Prostate gland (tissue), 2 donors: ENCODE results near the gene ZNF217.
"Not testable (repeated sequence)": the region's sequence is repeated elsewhere in the genome, so short reads cannot be mapped to it uniquely, and the experiment has no call there.

Source experiments
- POLR2A ChIP-seq: fragments of 450-650 bp; IDR thresholded peaks from one replicate; pipeline ENCODE4 v1.6.1; 2016; ENCODE audit warnings: antibody characterized with exemption, mild to moderate bottlenecking
- POLR2AphosphoS5 ChIP-seq: sonication (generic); formaldehyde crosslinking; IDR thresholded peaks from one replicate; pipeline ENCODE4 v1.6.1; 2017; ENCODE audit warnings: antibody characterized with exemption
- TF ChIP-seq, protein P1 (sequence below), 4 experiments: fragments of 200-600 bp in 2 of 4; fragments of 450-650 bp in 2 of 4; sonication (generic) in 2 of 4; IDR thresholded peaks; 1 replicate in 3 of 4; 2 replicates in 1 of 4; pipeline ENCODE4 v1.5.1; 2016 to 2019; ENCODE audit warnings: antibody characterized with exemption in 4 of 4, mild to moderate bottlenecking in 2 of 4, moderate library complexity in 2 of 4

DNA sequence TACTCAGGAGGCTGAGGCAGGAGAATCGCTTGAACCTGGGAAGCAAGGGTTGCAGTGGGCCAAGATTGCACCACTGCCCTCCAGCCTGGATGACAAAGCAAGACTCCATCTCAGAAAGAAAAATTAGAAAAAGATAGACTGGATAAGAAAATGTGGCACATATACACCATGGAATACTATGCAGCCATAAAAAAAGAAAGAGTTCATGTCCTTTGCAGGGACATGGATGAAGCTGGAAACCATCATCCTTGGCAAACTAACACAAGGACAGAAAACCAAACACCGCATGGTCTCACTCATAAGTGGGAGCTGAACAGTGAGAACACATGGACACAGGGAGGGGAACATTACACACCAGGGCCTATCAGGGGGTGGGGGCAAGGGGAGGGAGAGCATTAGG is 70.0 kb downstream of the ZNF217 start:
- TF ChIP-seq, protein P1, sequence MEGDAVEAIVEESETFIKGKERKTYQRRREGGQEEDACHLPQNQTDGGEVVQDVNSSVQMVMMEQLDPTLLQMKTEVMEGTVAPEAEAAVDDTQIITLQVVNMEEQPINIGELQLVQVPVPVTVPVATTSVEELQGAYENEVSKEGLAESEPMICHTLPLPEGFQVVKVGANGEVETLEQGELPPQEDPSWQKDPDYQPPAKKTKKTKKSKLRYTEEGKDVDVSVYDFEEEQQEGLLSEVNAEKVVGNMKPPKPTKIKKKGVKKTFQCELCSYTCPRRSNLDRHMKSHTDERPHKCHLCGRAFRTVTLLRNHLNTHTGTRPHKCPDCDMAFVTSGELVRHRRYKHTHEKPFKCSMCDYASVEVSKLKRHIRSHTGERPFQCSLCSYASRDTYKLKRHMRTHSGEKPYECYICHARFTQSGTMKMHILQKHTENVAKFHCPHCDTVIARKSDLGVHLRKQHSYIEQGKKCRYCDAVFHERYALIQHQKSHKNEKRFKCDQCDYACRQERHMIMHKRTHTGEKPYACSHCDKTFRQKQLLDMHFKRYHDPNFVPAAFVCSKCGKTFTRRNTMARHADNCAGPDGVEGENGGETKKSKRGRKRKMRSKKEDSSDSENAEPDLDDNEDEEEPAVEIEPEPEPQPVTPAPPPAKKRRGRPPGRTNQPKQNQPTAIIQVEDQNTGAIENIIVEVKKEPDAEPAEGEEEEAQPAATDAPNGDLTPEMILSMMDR (IDR thresholded peaks at IDR 0.05), result not testable (repeated sequence)
- not testable (repeated sequence) for TF ChIP-seq POLR2A, POLR2AphosphoS5
